Measurements from ENCODE around the gene EPYC.

The EPYC gene
- total RNA-seq: 0 reads per million in 9 experiments

GRCh38 chr12:91004872-91005271 is at the start of gene EPYC:
Gene EPYC (minus strand): TSS chr12:91004972. CDS start chr12:91002565, 2,407 bp downstream.
- no peaks in the 10 kb centered on the region for H3K27me3 Mint-ChIP-seq
- H3K36me3 Mint-ChIP-seq (ENCODE audit: insufficient read depth): no peaks in the 10 kb centered on the region
- no peak within 1 kb of the TSS for H3K4me3 Mint-ChIP-seq
- DNase-seq: no peak
- no peaks in the 10 kb centered on the region for H3K4me1 Mint-ChIP-seq (ENCODE audit: low read depth in 2 of 2)
- H3K27ac Mint-ChIP-seq: no peak within 1 kb of the TSS
- ATAC-seq (replicated peaks): no peak
- no peaks in the 10 kb centered on the region for H3K9me3 Mint-ChIP-seq

- no peaks in the 10 kb centered on the region for H3K27me3 Mint-ChIP-seq
- no peak overlapping the region for H3K27ac Mint-ChIP-seq
- H3K36me3 Mint-ChIP-seq (ENCODE audit: insufficient read depth): no peaks in the 10 kb centered on the region
- DNase-seq (no peak), ATAC-seq (replicated peaks) (no peak)
- H3K4me3 Mint-ChIP-seq: no peak overlapping the region
- no peaks in the 10 kb centered on the region for H3K4me1 Mint-ChIP-seq (ENCODE audit: low read depth in 2 of 2)
- peaks cover 0 to 2% of the 10 kb centered on the region in 2 donors for H3K9me3 Mint-ChIP-seq
These were observed 49.4 kb upstream of the EPYC start for GRCh38 chr12:91053951-91054715.

- H3K9me3 Mint-ChIP-seq: no peaks in the 10 kb centered on the region
- no peak overlapping the region for H3K4me3 Mint-ChIP-seq
- no peak overlapping the region for H3K27ac Mint-ChIP-seq
- no peaks in the 10 kb centered on the region for H3K27me3 Mint-ChIP-seq
- no peak for DNase-seq
- no peaks in the 10 kb centered on the region for H3K36me3 Mint-ChIP-seq (ENCODE audit: insufficient read depth)
- no peak for ATAC-seq (replicated peaks)
- H3K4me1 Mint-ChIP-seq (ENCODE audit: low read depth in 2 of 2): no peaks in the 10 kb centered on the region
These were observed 47.3 kb upstream of the EPYC start for GRCh38 chr12:91052026-91052425.

- no peak for ATAC-seq (replicated peaks)
- Mint-ChIP-seq H3K4me1 (ENCODE audit: low read depth in 2 of 2) (no peaks in the 10 kb centered on the region), H3K27ac (no peak overlapping the region), H3K36me3 (ENCODE audit: insufficient read depth) (no peaks in the 10 kb centered on the region), H3K9me3 (no peaks in the 10 kb centered on the region), H3K4me3 (no peak overlapping the region), H3K27me3 (no peaks in the 10 kb centered on the region)
- no peak for DNase-seq
These were observed 39.8 kb upstream of the EPYC start for GRCh38 chr12:91044586-91044985.

GRCh38 chr12:91043408-91043807 is 38.6 kb upstream of the EPYC start:
- H3K36me3 Mint-ChIP-seq (ENCODE audit: insufficient read depth): no peaks in the 10 kb centered on the region
- no peaks in the 10 kb centered on the region for H3K9me3 Mint-ChIP-seq
- no peak overlapping the region for H3K4me3 Mint-ChIP-seq
- H3K27me3 Mint-ChIP-seq: no peaks in the 10 kb centered on the region
- H3K27ac Mint-ChIP-seq: no peak overlapping the region
- ATAC-seq (replicated peaks): no peak
- DNase-seq: no peak
- no peaks in the 10 kb centered on the region for H3K4me1 Mint-ChIP-seq (ENCODE audit: low read depth in 2 of 2)

GRCh38 chr12:91040096-91040755 is 35.5 kb upstream of the EPYC start:
- H3K4me3 Mint-ChIP-seq: no peak overlapping the region
- ATAC-seq (replicated peaks): no peak

GRCh38 chr12:91037276-91037675 is 32.5 kb upstream of the EPYC start:
- Mint-ChIP-seq H3K27ac (no peak overlapping the region), H3K27me3 (no peaks in the 10 kb centered on the region), H3K4me1 (ENCODE audit: low read depth in 2 of 2) (no peaks in the 10 kb centered on the region), H3K4me3 (no peak overlapping the region), H3K36me3 (ENCODE audit: insufficient read depth) (no peaks in the 10 kb centered on the region), H3K9me3 (no peaks in the 10 kb centered on the region)
- no peak for ATAC-seq (replicated peaks)
- no peak for DNase-seq

More at GRCh38 chr12:91040096-91040755, 35.5 kb upstream of the EPYC start:
- no peaks in the 10 kb centered on the region for H3K36me3 Mint-ChIP-seq (ENCODE audit: insufficient read depth)
- no peak for DNase-seq
- no peak overlapping the region for H3K27ac Mint-ChIP-seq
- H3K9me3 Mint-ChIP-seq: no peaks in the 10 kb centered on the region
- no peaks in the 10 kb centered on the region for H3K4me1 Mint-ChIP-seq (ENCODE audit: low read depth in 2 of 2)
- H3K27me3 Mint-ChIP-seq: no peaks in the 10 kb centered on the region

- ATAC-seq (replicated peaks) (no peak), DNase-seq (no peak)
These were observed 28.5 kb upstream of the EPYC start for GRCh38 chr12:91033251-91033650.

GRCh38 chr12:91023326-91024004 is 18.7 kb upstream of the EPYC start:
- no peaks in the 10 kb centered on the region for H3K4me1 Mint-ChIP-seq (ENCODE audit: low read depth in 2 of 2)
- H3K27ac Mint-ChIP-seq: no peak overlapping the region
- H3K4me3 Mint-ChIP-seq: no peak overlapping the region
- DNase-seq (no peak), ATAC-seq (replicated peaks) (no peak)
- no peaks in the 10 kb centered on the region for H3K27me3 Mint-ChIP-seq
- H3K36me3 Mint-ChIP-seq (ENCODE audit: insufficient read depth): no peaks in the 10 kb centered on the region
- no peaks in the 10 kb centered on the region for H3K9me3 Mint-ChIP-seq

More at GRCh38 chr12:91033251-91033650, 28.5 kb upstream of the EPYC start:
- Mint-ChIP-seq H3K27me3 (no peaks in the 10 kb centered on the region), H3K9me3 (no peaks in the 10 kb centered on the region), H3K36me3 (ENCODE audit: insufficient read depth) (no peaks in the 10 kb centered on the region), H3K4me1 (ENCODE audit: low read depth in 2 of 2) (no peaks in the 10 kb centered on the region), H3K27ac (no peak overlapping the region), H3K4me3 (no peak overlapping the region)

GRCh38 chr12:91021076-91021475 is 16.3 kb upstream of the EPYC start:
- no peaks in the 10 kb centered on the region for H3K27me3 Mint-ChIP-seq
- ATAC-seq (replicated peaks): no peak
- H3K36me3 Mint-ChIP-seq (ENCODE audit: insufficient read depth): no peaks in the 10 kb centered on the region
- H3K4me1 Mint-ChIP-seq (ENCODE audit: low read depth in 2 of 2): no peaks in the 10 kb centered on the region
- no peak overlapping the region for H3K27ac Mint-ChIP-seq
- no peak for DNase-seq
- no peaks in the 10 kb centered on the region for H3K9me3 Mint-ChIP-seq
- no peak overlapping the region for H3K4me3 Mint-ChIP-seq

- no peaks in the 10 kb centered on the region for H3K4me1 Mint-ChIP-seq (ENCODE audit: low read depth in 2 of 2)
- no peak overlapping the region for H3K27ac Mint-ChIP-seq
- no peaks in the 10 kb centered on the region for H3K36me3 Mint-ChIP-seq (ENCODE audit: insufficient read depth)
- peaks cover 0 to 2% of the 10 kb centered on the region in 2 donors for H3K9me3 Mint-ChIP-seq
- no peak overlapping the region for H3K4me3 Mint-ChIP-seq
- DNase-seq: no peak
- no peak for ATAC-seq (replicated peaks)
- H3K27me3 Mint-ChIP-seq: peaks cover 0 to under 1% of the 10 kb centered on the region in 2 donors
These were observed 14.7 kb upstream of the EPYC start for GRCh38 chr12:91019455-91019854.

- ATAC-seq (replicated peaks) (no peak), DNase-seq (no peak)
- no peak overlapping the region for H3K27ac Mint-ChIP-seq
- no peaks in the 10 kb centered on the region for H3K36me3 Mint-ChIP-seq (ENCODE audit: insufficient read depth)
- peaks cover 0 to 2% of the 10 kb centered on the region in 2 donors for H3K9me3 Mint-ChIP-seq
- H3K4me1 Mint-ChIP-seq (ENCODE audit: low read depth in 2 of 2): no peaks in the 10 kb centered on the region
- no peak overlapping the region for H3K4me3 Mint-ChIP-seq
- H3K27me3 Mint-ChIP-seq: peaks cover 5 to 11% of the 10 kb centered on the region in 2 donors
These were observed 12.9 kb upstream of the EPYC start for GRCh38 chr12:91017511-91018263.

- ATAC-seq (replicated peaks) (no peak), DNase-seq (no peak)
- no peaks in the 10 kb centered on the region for H3K4me1 Mint-ChIP-seq (ENCODE audit: low read depth in 2 of 2)
- peaks cover 5 to 11% of the 10 kb centered on the region in 2 donors for H3K27me3 Mint-ChIP-seq
- H3K36me3 Mint-ChIP-seq (ENCODE audit: insufficient read depth): no peaks in the 10 kb centered on the region
- H3K9me3 Mint-ChIP-seq: peaks cover 0 to 2% of the 10 kb centered on the region in 2 donors
- no peak overlapping the region for H3K27ac Mint-ChIP-seq
- no peak overlapping the region for H3K4me3 Mint-ChIP-seq
These were observed 12.3 kb upstream of the EPYC start for GRCh38 chr12:91017043-91017442.
